ENCODE results near the gene GABRA1. TPM values are rescaled to one million over a fixed set of nuclear protein-coding genes. Genes with fewer than 3 reads are reported as not detected.

Gene GABRA1
- polyA plus RNA-seq, 1 donor = 0.61 TPM

Other genes starting within 250 kb of the GABRA1 start
- not detected for gene GABRA6, start 162.4 kb upstream of the GABRA1 start, polyA plus RNA-seq
- gene GABRG2, start 219.7 kb downstream of the GABRA1 start, polyA plus RNA-seq = 2.1 TPM

Data from large intestine (tissue), 1 donor.